Endothelial cell of umbilical vein (primary cell): ENCODE measurements around the gene PRICKLE4. TPM values are rescaled to one million over a fixed set of nuclear protein-coding genes. Genes with fewer than 3 reads are reported as not detected.

Experiments
- BruUV-seq: library from RNA; stranded (reverse); fragments of 400-500 nt; replicated peaks from 2 replicates; lab custom pipeline; 2021; lab: Mats Ljungman, UMichigan
- CTCF ChIA-PET: fragments of 300-600, 350-600 bp; sonication (Branson Sonifier 250); formaldehyde crosslinking; loops from one replicate; lab custom pipeline; 2021; ENCODE audit warnings: antibody characterized with exemption, inconsistent platforms; lab: Charles Lee
- POLR2A ChIA-PET: fragments of 300-600, 350-600 bp; sonication (Branson Sonifier 250); formaldehyde crosslinking; loops from one replicate; lab custom pipeline; 2021; ENCODE audit warnings: antibody characterized with exemption, inconsistent platforms; lab: Charles Lee
- DNase-seq: peaks from one replicate; pipeline ENCODE4 v3.0.0-alpha.2; 2011; ENCODE audit warnings: low read depth, low spot score
- FAIRE-seq: peaks from 2 replicates; lab custom pipeline; 2011; peaks lifted over from hg19 to GRCh38; lab: Jason Lieb, UNC
- H2AFZ ChIP-seq: 2 replicates; pipeline ENCODE4 v1.6.0; 2012; ENCODE audit warnings: low read depth, low read length, control low read depth, inconsistent platforms
- H3K27ac ChIP-seq: 2 replicates; pipeline ENCODE4 v1.5.1; 2011; ENCODE audit warnings: low read depth, mild to moderate bottlenecking, control low read depth, low read length, moderate library complexity; ENCODE audit not compliant: insufficient read depth
- H3K27me3 ChIP-seq, 2 experiments: 2 replicates each; pipeline versions ENCODE4 v1.6.0 to v1.6.1; 2011; ENCODE audit warnings: low read length in 2 of 2, mixed read lengths in 1 of 2; ENCODE audit not compliant: control insufficient read depth in 2 of 2, insufficient read depth in 2 of 2
- H3K36me3 ChIP-seq, 2 experiments: 2 replicates in 1 of 2; 3 replicates in 1 of 2; pipeline ENCODE4 v1.5.1; 2011; ENCODE audit warnings: low read length in 2 of 2, mild to moderate bottlenecking in 1 of 2, moderate library complexity in 1 of 2; ENCODE audit not compliant: control insufficient read depth in 2 of 2, insufficient read depth in 2 of 2; ENCODE audit errors: extremely low read depth in 1 of 2
- H3K4me1 ChIP-seq: 3 replicates; pipeline ENCODE4 v1.5.1; 2011; ENCODE audit warnings: mild to moderate bottlenecking, low read length; ENCODE audit not compliant: control insufficient read depth, insufficient read depth; ENCODE audit errors: extremely low read depth
- H3K4me2 ChIP-seq: 2 replicates; pipeline ENCODE4 v1.6.1; 2011; ENCODE audit warnings: low read length, control low read depth, mixed read lengths; ENCODE audit not compliant: insufficient read depth
- H3K4me3 ChIP-seq, 3 experiments: fragments of 200-600 bp in 1 of 3; sonication (generic), shearing (Covaris generic) in 1 of 3; replicated peaks in 1 of 3; 2 replicates each; pipeline ENCODE4 v1.5.1; 2011 to 2016; ENCODE audit warnings: control low read depth in 3 of 3, low read length in 3 of 3, mild to moderate bottlenecking in 2 of 3, inconsistent platforms in 1 of 3, low read depth in 1 of 3, moderate library complexity in 1 of 3; ENCODE audit not compliant: insufficient read depth in 1 of 3
- H3K79me2 ChIP-seq: 2 replicates; pipeline ENCODE4 v1.6.0; 2012; ENCODE audit warnings: low read length, inconsistent platforms; ENCODE audit not compliant: control insufficient read depth, insufficient read depth
- H3K9ac ChIP-seq: replicated peaks from 2 replicates; pipeline ENCODE3; 2011; ENCODE audit warnings: low read length, control low read depth; ENCODE audit not compliant: insufficient read depth; ENCODE audit errors: extremely low read depth
- H3K9me1 ChIP-seq: replicated peaks from 3 replicates; pipeline ENCODE4 v1.6.0; 2011; ENCODE audit warnings: mild to moderate bottlenecking, low read length; ENCODE audit not compliant: control insufficient read depth, insufficient read depth; ENCODE audit errors: extremely low read depth
- H3K9me3 ChIP-seq: replicated peaks from 2 replicates; pipeline ENCODE4 v1.5.1; 2012; ENCODE audit warnings: low read length, inconsistent platforms; ENCODE audit not compliant: control insufficient read depth, insufficient read depth
- H4K20me1 ChIP-seq: replicated peaks from 2 replicates; pipeline ENCODE3; 2011; ENCODE audit warnings: mild to moderate bottlenecking, low read length; ENCODE audit not compliant: control insufficient read depth, insufficient read depth; ENCODE audit errors: extremely low read depth
- CTCF ChIP-seq, 2 donors: IDR thresholded peaks; 1 replicate in 1 of 2; 2 replicates in 1 of 2; pipeline ENCODE4 v1.5.1; 2011; ENCODE audit warnings: low read length in 2 of 2, mild to moderate bottlenecking in 2 of 2, moderate library complexity in 2 of 2, control low read depth in 1 of 2, inconsistent platforms in 1 of 2, low read depth in 1 of 2; ENCODE audit not compliant: insufficient read depth in 1 of 2; ENCODE audit errors: extremely low read depth in 1 of 2
- EZH2 ChIP-seq: IDR thresholded peaks from 2 replicates; pipeline ENCODE4 v1.6.1; 2012; ENCODE audit warnings: borderline replicate concordance, low read depth, mild to moderate bottlenecking, moderate library complexity, low read length, inconsistent platforms; ENCODE audit not compliant: severe bottlenecking
- FOS ChIP-seq: IDR thresholded peaks from 2 replicates; pipeline ENCODE4 v1.6.1; 2011; ENCODE audit warnings: mild to moderate bottlenecking, low read length, moderate library complexity, borderline replicate concordance; ENCODE audit not compliant: insufficient read depth
- GATA2 ChIP-seq: IDR thresholded peaks from 2 replicates; pipeline ENCODE4 v1.7.0; 2011; ENCODE audit warnings: low read depth, mild to moderate bottlenecking, moderate library complexity, mixed read lengths, low read length; ENCODE audit not compliant: insufficient read length, insufficient read depth
- JUN ChIP-seq: IDR thresholded peaks from 2 replicates; pipeline ENCODE4 v1.6.1; 2011; ENCODE audit warnings: borderline replicate concordance, low read depth; ENCODE audit not compliant: insufficient read length, insufficient read depth
- MYC ChIP-seq: IDR thresholded peaks from one replicate; pipeline ENCODE4 v1.6.1; 2011; ENCODE audit warnings: mild to moderate bottlenecking, low read depth, low read length
- POLR2A ChIP-seq: IDR thresholded peaks from 2 replicates; pipeline ENCODE4 v1.6.1; 2012; ENCODE audit warnings: low read depth, mild to moderate bottlenecking, control low read depth, low read length
- POLR2AphosphoS5 ChIP-seq: IDR thresholded peaks from 2 replicates; pipeline ENCODE4 v1.6.1; 2012; ENCODE audit warnings: low read depth, mild to moderate bottlenecking, control low read depth, low read length, moderate library complexity; ENCODE audit not compliant: insufficient read depth
- dilution Hi-C: fragments of 300-500 bp; cut with MboI; formaldehyde crosslinking; loops from one replicate; pipeline ENCODE4 v1.15.0; 2019; ENCODE audit warnings: low sequenced_read_pairs; ENCODE audit not compliant: extremely low pct_ligation_motif_present
- intact Hi-C: fragments of 100-400 bp; cut with micrococcal nuclease; formaldehyde crosslinking; loops from one replicate; pipeline ENCODE4 v1.10.0; 2022
- polyA plus RNA-seq, 4 experiments: library from polyadenylated mRNA; depleted of rRNA in 3 of 4; stranded (reverse) in 3 of 4; unstranded in 1 of 4; fragments of >200 nt; gene quantifications; 2 replicates each; pipeline versions ENCODE4 v1.2.1 to v1.2.3, GENCODE V29; 2011 to 2012; ENCODE audit warnings: missing spikeins in 1 of 4
- total RNA-seq: library from RNA; stranded (reverse); gene quantifications from 2 replicates; pipeline ENCODE4 v1.2.3, GENCODE V29; 2021
- TF ChIP-seq, protein P1 (sequence below): IDR thresholded peaks from 2 replicates; pipeline ENCODE4 v1.6.1; 2011; ENCODE audit not compliant: insufficient read depth, insufficient read length

PRICKLE4 gene
- total and polyA plus RNA-seq, 2 donors (not counting 3 experiments of a cell fraction or from before 2014, with no cell fraction given): 1.0 to 3.3 TPM

DNA sequence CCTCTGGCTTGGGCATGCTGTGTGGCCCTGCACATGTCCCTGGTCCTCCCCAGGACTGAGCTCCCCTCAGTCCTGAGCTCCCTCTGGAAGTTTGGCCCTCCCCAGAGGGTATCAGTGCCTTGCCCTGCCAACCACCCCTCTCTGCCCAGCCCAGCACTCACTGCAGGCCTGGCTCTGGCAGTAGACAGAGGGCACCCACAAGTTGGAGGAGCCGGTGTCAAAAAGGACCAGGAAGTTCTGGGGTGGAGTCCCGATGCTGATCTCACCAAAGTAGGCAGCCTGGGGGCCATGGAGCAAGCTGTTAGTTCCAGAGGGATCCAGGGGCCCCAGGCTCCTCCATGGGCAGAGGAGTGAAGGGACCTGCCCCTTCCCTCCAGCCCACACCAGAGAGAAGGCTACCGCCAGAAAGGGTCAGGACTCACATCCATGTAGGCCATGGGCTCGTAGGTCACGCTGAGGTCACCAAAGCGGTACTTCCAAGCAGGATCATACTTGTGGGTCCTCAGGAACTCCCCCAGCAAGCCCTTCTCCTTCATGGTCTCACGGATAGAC lies 36.3 kb upstream of the PRICKLE4 start:
- no peak for FAIRE-seq
- H3K27me3 ChIP-seq: peaks cover 0 to 3% of the 10 kb centered on the region in 2 experiments
- dilution Hi-C loops (no loop called here), intact Hi-C loops (no loop called here)
- no peak overlapping the region for H3K4me2 ChIP-seq
- no TSS peak for BruUV-seq
- H3K9me3 ChIP-seq: no peaks in the 10 kb centered on the region
- H2AFZ ChIP-seq: no peak overlapping the region
- no peak overlapping the region for H3K4me3 ChIP-seq
- H3K9ac ChIP-seq: no peak overlapping the region
- no peaks in the 10 kb centered on the region for H3K79me2 ChIP-seq
- DNase-seq: no peak
- TF ChIP-seq MYC: no peak
- H3K36me3 ChIP-seq: no peaks in the 10 kb centered on the region
- CTCF ChIA-PET: no interaction called here
- no peaks in the 10 kb centered on the region for H3K9me1 ChIP-seq
- H3K4me1 ChIP-seq: no peaks in the 10 kb centered on the region
- H3K27ac ChIP-seq: no peak overlapping the region
- H4K20me1 ChIP-seq: no peaks in the 10 kb centered on the region
- POLR2A ChIA-PET: no interaction called here

GRCh38 chr6:41746107-41746506 lies 34.5 kb upstream of the PRICKLE4 start:
- ChIA-PET CTCF (interaction anchor here (1.2 kb wide), 1 partner anchor 12 kb away, joined by 4 read pairs; no protein-coding TSS in a partner anchor), POLR2A (no interaction called here)
- FAIRE-seq (no peak), DNase-seq (no peak)
- intact Hi-C loops: no loop called here
- dilution Hi-C loops: no loop called here
- H3K9ac ChIP-seq: no peak overlapping the region
- peaks cover 0 to 3% of the 10 kb centered on the region in 2 experiments for H3K27me3 ChIP-seq
- H3K27ac ChIP-seq: no peak overlapping the region
- no peaks in the 10 kb centered on the region for H3K79me2 ChIP-seq
- H3K4me1 ChIP-seq: no peaks in the 10 kb centered on the region
- no peak overlapping the region for H3K4me3 ChIP-seq
- TF ChIP-seq CTCF (IDR thresholded peaks at IDR 0.05; ENCODE audit: extremely low read depth in 1 of 2, insufficient read depth in 1 of 2, low read depth in 1 of 2, low read length in 2 of 2): no peak
- TF ChIP-seq, protein P1, sequence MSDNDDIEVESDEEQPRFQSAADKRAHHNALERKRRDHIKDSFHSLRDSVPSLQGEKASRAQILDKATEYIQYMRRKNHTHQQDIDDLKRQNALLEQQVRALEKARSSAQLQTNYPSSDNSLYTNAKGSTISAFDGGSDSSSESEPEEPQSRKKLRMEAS: no peak
- no peak for TF ChIP-seq POLR2A
- no peak for TF ChIP-seq POLR2AphosphoS5
- TF ChIP-seq FOS: no peak
- no peak for TF ChIP-seq GATA2
- TF ChIP-seq MYC: no peak
- TF ChIP-seq EZH2: no peak
- TF ChIP-seq JUN: no peak
- no peaks in the 10 kb centered on the region for H3K9me3 ChIP-seq
- H3K9me1 ChIP-seq: no peaks in the 10 kb centered on the region
- H3K4me2 ChIP-seq: no peak overlapping the region
- no TSS peak for BruUV-seq
- H2AFZ ChIP-seq: no peak overlapping the region
- no peaks in the 10 kb centered on the region for H4K20me1 ChIP-seq
- H3K36me3 ChIP-seq: no peaks in the 10 kb centered on the region
